Activated naive CD8-positive, alpha-beta T cell treated with anti-CD3 and anti-CD28 coated beads, Interleukin-2, amount 50 U/mL, for 24 hours (primary cell): ENCODE data around the gene USP6.
"Not testable (repeated sequence)": the region's sequence is repeated elsewhere in the genome, so short reads cannot be mapped to it uniquely, and the experiment has no call there.

ENCODE experiments used
- ATAC-seq: fragments of 150-1000 bp; cut with Tn5 transposase; one replicate; pipeline ENCODE4 v1.10.0; 2021
- DNase-seq: peaks from one replicate; pipeline ENCODE4 v3.0.0; 2021
- H3K27ac Mint-ChIP-seq: one replicate; pipeline ENCODE4 v1.8.0; 2021; ENCODE audit warnings: mild to moderate bottlenecking, mixed read lengths
- H3K27me3 Mint-ChIP-seq: one replicate; pipeline ENCODE4 v1.8.0; 2021; ENCODE audit warnings: mixed read lengths
- H3K36me3 Mint-ChIP-seq: one replicate; pipeline ENCODE4 v1.8.0; 2021; ENCODE audit warnings: low read depth, mixed read lengths
- H3K4me1 Mint-ChIP-seq: one replicate; pipeline ENCODE4 v1.8.0; 2021; ENCODE audit warnings: mixed read lengths
- H3K4me3 Mint-ChIP-seq: one replicate; pipeline ENCODE4 v1.8.0; 2021; ENCODE audit warnings: mild to moderate bottlenecking, moderate library complexity, mixed read lengths
- H3K9me3 Mint-ChIP-seq: one replicate; pipeline ENCODE4 v1.8.0; 2021; ENCODE audit warnings: mixed read lengths

Gene USP6

DNA sequence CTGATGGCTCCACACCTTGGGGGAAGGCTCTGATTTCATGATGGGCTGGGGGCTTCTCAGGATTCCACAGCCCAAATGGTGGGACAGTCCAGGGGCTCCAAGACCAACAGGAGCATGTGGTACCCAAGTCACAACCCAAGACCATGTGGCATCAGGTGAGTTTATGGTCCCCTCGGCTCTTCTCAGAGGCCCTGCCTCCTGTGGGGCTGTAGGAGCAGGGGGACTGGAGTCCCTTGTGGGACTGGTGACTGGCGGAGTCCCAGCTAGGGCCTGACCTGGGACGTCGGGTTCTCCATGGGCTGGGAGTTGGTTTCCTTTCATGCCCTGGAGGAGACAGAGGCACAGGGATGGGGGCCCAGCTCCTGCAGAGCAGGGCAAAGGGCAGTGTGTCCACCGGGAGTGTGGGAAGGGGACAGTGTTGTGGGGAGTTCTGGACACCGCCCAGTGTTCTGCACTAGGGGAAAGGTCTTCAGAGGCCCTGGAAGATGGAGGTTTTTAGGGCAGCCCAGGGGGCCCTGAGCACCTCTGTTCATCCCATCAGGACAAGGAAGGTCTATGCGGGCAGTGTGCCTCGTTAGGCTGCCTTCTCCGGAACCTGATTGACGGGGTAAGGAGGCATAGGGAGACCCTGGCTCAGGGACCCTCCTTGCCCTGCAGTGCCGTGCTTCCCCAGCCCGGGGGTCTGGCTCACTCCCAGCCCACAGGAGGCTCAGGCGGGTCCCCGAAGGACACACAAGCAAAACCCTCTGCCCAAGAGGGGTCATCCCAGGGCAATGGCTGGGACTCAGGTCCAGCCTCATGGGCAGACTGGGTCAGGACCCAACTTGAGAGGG lies 21.0 kb downstream of the USP6 start:
- not testable (repeated sequence) for ATAC-seq

GRCh38 chr17:5137511-5138197 lies 21.8 kb downstream of the USP6 start:
- not testable (repeated sequence) for H3K27me3 Mint-ChIP-seq, H3K36me3 Mint-ChIP-seq, H3K9me3 Mint-ChIP-seq, H3K27ac Mint-ChIP-seq, H3K4me1 Mint-ChIP-seq, H3K4me3 Mint-ChIP-seq, ATAC-seq, DNase-seq

More for the DNA sequence above, 21.0 kb downstream of the USP6 start:
- H3K4me3 Mint-ChIP-seq, H3K27ac Mint-ChIP-seq, H3K27me3 Mint-ChIP-seq, H3K4me1 Mint-ChIP-seq, DNase-seq, H3K36me3 Mint-ChIP-seq, H3K9me3 Mint-ChIP-seq: not testable (repeated sequence)

- not testable (repeated sequence) for H3K27me3 Mint-ChIP-seq, H3K4me1 Mint-ChIP-seq, ATAC-seq, H3K9me3 Mint-ChIP-seq, H3K4me3 Mint-ChIP-seq, H3K27ac Mint-ChIP-seq, H3K36me3 Mint-ChIP-seq, DNase-seq
Observed at GRCh38 chr17:5138198-5138544, 22.3 kb downstream of the USP6 start.

DNA sequence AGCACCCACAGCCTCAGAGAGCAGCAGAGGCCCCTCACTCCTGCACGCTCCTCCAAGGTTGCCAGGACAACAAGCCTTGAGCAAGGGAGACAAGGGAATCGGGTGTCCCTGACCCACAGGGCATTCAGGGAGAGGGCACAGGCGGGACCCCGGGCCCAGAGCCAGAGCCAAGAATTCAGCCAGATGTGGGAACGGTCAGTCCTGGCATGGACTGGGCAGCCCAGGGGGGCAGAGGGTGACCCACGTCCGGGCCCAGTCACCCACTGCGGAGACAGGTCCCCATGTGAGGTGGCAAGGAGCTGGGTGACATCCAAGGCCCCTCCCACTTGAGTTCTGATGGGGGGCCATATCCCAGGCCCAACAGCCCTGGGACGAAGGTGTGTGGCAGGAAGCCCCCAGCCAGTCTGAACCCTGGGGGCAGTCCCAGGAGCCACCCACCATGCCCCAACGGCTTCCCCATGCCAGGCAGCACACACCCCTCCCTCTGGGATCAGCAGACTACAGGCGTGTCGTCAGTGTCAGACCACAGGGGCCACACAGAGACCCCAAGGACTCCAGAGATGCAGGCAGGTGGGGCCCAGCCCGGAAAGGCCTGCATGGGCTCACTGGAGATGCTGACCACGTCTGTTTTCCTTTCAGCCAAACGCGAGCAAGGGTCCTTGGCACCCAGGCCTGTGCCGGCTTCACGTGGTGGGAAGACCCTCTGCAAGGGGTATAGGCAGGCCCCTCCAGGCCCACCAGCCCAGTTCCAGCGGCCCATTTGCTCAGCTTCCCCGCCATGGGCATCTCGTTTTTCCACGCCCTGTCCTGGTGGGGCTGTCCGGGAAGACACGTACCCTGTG lies 23.0 kb downstream of the USP6 start:
- H3K36me3 Mint-ChIP-seq = no peaks in the 10 kb centered on the region
- H3K4me1 Mint-ChIP-seq = no peaks in the 10 kb centered on the region
- no peaks in the 10 kb centered on the region for H3K27me3 Mint-ChIP-seq
- no peaks in the 10 kb centered on the region for H3K9me3 Mint-ChIP-seq
- no peak for ATAC-seq
- no peak overlapping the region for H3K27ac Mint-ChIP-seq
- H3K4me3 Mint-ChIP-seq = no peak overlapping the region
- DNase-seq = no peak

GRCh38 chr17:5139458-5139732 lies 23.6 kb downstream of the USP6 start:
- no peak for DNase-seq
- Mint-ChIP-seq H3K27me3 (no peaks in the 10 kb centered on the region), H3K4me3 (no peak overlapping the region), H3K4me1 (no peaks in the 10 kb centered on the region), H3K36me3 (no peaks in the 10 kb centered on the region), H3K9me3 (no peaks in the 10 kb centered on the region), H3K27ac (no peak overlapping the region)
- no peak for ATAC-seq

- H3K36me3 Mint-ChIP-seq, ATAC-seq, H3K4me1 Mint-ChIP-seq, H3K4me3 Mint-ChIP-seq, H3K27ac Mint-ChIP-seq, H3K9me3 Mint-ChIP-seq, DNase-seq, H3K27me3 Mint-ChIP-seq: not testable (repeated sequence)
Observed at GRCh38 chr17:5142877-5143276, 27.0 kb downstream of the USP6 start.

- not testable (repeated sequence) for ATAC-seq, DNase-seq, H3K27ac Mint-ChIP-seq, H3K4me3 Mint-ChIP-seq, H3K9me3 Mint-ChIP-seq, H3K4me1 Mint-ChIP-seq, H3K36me3 Mint-ChIP-seq
- peaks cover 17% of the 10 kb centered on the region for H3K27me3 Mint-ChIP-seq
Observed at GRCh38 chr17:5146122-5146521, 30.3 kb downstream of the USP6 start.

DNA sequence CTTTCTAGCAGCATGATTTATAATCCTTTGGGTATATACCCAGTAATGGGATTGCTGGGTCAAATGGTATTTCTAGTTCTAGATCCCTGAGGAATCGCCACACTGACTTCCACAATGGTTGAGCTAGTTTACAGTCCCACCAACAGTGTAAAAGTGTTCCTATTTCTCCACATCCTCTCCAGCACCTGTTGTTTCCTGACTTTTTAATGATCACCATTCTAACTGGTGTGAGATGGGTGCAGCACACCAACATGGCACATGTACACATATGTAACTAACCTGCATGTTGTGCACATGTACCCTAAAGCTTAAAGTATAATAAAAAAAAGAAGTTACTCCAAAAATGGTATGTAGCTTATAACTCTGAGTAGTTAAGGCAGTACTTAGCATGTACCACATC lies 44.9 kb downstream of the USP6 start:
- H3K27me3 Mint-ChIP-seq = peaks cover 17% of the 10 kb centered on the region
- not testable (repeated sequence) for ATAC-seq, H3K4me3 Mint-ChIP-seq, H3K27ac Mint-ChIP-seq, DNase-seq, H3K36me3 Mint-ChIP-seq, H3K9me3 Mint-ChIP-seq, H3K4me1 Mint-ChIP-seq

- H3K4me3 Mint-ChIP-seq, ATAC-seq, H3K4me1 Mint-ChIP-seq, H3K27ac Mint-ChIP-seq, DNase-seq, H3K36me3 Mint-ChIP-seq, H3K9me3 Mint-ChIP-seq: not testable (repeated sequence)
- peaks cover 17% of the 10 kb centered on the region for H3K27me3 Mint-ChIP-seq
Observed at GRCh38 chr17:5161793-5162192, 46.0 kb downstream of the USP6 start.

DNA sequence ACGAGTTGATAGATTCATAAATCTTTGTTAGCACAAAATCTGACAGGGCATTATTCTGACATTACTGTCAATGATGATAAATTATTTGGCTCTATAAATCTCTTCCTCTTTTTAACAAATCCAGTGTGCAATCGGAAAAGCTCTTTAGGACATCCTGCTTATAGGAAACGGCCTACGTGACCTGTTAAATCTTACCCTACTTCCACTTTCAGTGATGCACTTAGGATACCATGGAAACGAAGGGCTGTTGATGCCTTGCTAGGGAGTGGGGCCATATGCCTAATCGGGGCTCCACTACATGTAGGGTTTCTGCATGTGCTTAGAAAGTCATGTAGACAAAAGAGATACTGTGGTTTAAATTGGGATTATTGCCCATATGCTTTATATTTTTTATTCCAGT lies 48.6 kb downstream of the USP6 start:
- ATAC-seq (no peak), DNase-seq (no peak)
- Mint-ChIP-seq H3K27me3 (peaks cover 5% of the 10 kb centered on the region), H3K27ac (no peak overlapping the region), H3K36me3 (no peaks in the 10 kb centered on the region), H3K9me3 (no peaks in the 10 kb centered on the region), H3K4me1 (peaks cover 6% of the 10 kb centered on the region), H3K4me3 (no peak overlapping the region)

GRCh38 chr17:5165791-5166564 lies 50.1 kb downstream of the USP6 start:
- not testable (repeated sequence) for ATAC-seq, DNase-seq, H3K4me3 Mint-ChIP-seq

GRCh38 chr17:5175027-5175426 lies 59.2 kb downstream of the USP6 start:
- H3K27ac Mint-ChIP-seq, DNase-seq, ATAC-seq, H3K4me1 Mint-ChIP-seq, H3K27me3 Mint-ChIP-seq, H3K4me3 Mint-ChIP-seq: not testable (repeated sequence)
- H3K36me3 Mint-ChIP-seq = peaks cover 53% of the 10 kb centered on the region
- peaks cover 32% of the 10 kb centered on the region for H3K9me3 Mint-ChIP-seq

More at GRCh38 chr17:5165791-5166564, 50.1 kb downstream of the USP6 start:
- not testable (repeated sequence) for H3K27me3 Mint-ChIP-seq, H3K4me1 Mint-ChIP-seq, H3K9me3 Mint-ChIP-seq, H3K27ac Mint-ChIP-seq, H3K36me3 Mint-ChIP-seq

DNA sequence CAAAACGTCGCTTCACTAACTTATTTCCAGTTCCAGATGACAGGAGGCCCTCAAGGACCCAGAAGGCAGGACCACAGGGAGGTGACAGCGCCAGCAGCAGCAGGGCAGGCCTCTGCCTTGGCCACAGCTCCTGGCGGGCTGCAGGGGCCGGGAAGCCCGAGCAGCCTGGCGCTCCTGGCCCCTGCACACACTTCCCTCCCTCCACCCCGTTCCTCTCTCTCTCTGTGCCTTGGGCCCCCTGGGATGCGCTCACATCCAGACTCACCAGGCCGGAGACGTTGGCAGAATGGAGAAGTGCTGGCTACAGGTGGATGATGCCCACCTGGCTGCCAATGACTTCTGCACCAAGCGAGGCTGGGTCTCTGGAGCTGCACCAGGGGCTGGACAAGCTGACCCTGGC lies 63.2 kb downstream of the USP6 start:
- no peak overlapping the region for H3K4me3 Mint-ChIP-seq
- no peaks in the 10 kb centered on the region for H3K4me1 Mint-ChIP-seq
- H3K9me3 Mint-ChIP-seq = peaks cover 48% of the 10 kb centered on the region
- peaks cover 87% of the 10 kb centered on the region for H3K36me3 Mint-ChIP-seq
- H3K27ac Mint-ChIP-seq = no peak overlapping the region
- ATAC-seq (no peak), DNase-seq (no peak)
- H3K27me3 Mint-ChIP-seq = no peaks in the 10 kb centered on the region

- DNase-seq (no peak), ATAC-seq (no peak)
- Mint-ChIP-seq H3K9me3 (peaks cover 63% of the 10 kb centered on the region), H3K36me3 (peaks cover 86% of the 10 kb centered on the region), H3K4me1 (no peaks in the 10 kb centered on the region), H3K27me3 (no peaks in the 10 kb centered on the region), H3K4me3 (no peak overlapping the region), H3K27ac (no peak overlapping the region)
Observed at GRCh38 chr17:5181509-5182305, 65.9 kb downstream of the USP6 start.
